Inflammatory macrophage treated with lipopolysaccharide for 1 hour (primary cell): ENCODE results near the gene RIMOC1.
"Not testable (repeated sequence)": the region's sequence is repeated elsewhere in the genome, so short reads cannot be mapped to it uniquely, and the experiment has no call there.

Source experiments
- DNase-seq, 2 donors: peaks; one replicate each; pipeline ENCODE4 v3.0.0-alpha.2; 2020 to 2022

Gene RIMOC1

GRCh38 chr5:41891066-41891707 is 13.0 kb upstream of the RIMOC1 start:
- no peak for DNase-seq

- no peak for DNase-seq
These were observed 12.1 kb upstream of the RIMOC1 start for GRCh38 chr5:41892031-41892430.

GRCh38 chr5:41893074-41893851 is 10.9 kb upstream of the RIMOC1 start:
- no peak for DNase-seq

GRCh38 chr5:41896230-41896629 is 7.9 kb upstream of the RIMOC1 start:
- DNase-seq, result no peak

- DNase-seq, result no peak
These were observed 707 bp upstream of the RIMOC1 start for GRCh38 chr5:41903382-41903891.

- DNase-seq, result peak; percentile 41 to 47
These were observed 2.0 kb downstream of the RIMOC1 start for GRCh38 chr5:41906151-41906550.

GRCh38 chr5:41908374-41909079 is 4.4 kb downstream of the RIMOC1 start:
- DNase-seq, result no peak

- DNase-seq, result no peak
These were observed 14.0 kb downstream of the RIMOC1 start for GRCh38 chr5:41918105-41918504.

GRCh38 chr5:41921166-41921565 is 17.0 kb downstream of the RIMOC1 start:
- no peak for DNase-seq

GRCh38 chr5:41921874-41922273 is 17.7 kb downstream of the RIMOC1 start:
- no peak for DNase-seq

- DNase-seq, result no peak
These were observed 20.4 kb downstream of the RIMOC1 start for GRCh38 chr5:41924526-41924871.

- DNase-seq, result peak; percentile 83 to 84
These were observed 20.9 kb downstream of the RIMOC1 start, which contains the start of gene FBXO4 for GRCh38 chr5:41924872-41925554. Gene FBXO4, plus strand, starts transcription at chr5:41925281. Its CDS starts 29 bp downstream, at chr5:41925310.

- peak; percentile 6 to 17 for DNase-seq
These were observed 21.4 kb downstream of the RIMOC1 start for GRCh38 chr5:41925555-41925951.

- DNase-seq, result no peak
These were observed 23.5 kb downstream of the RIMOC1 start for GRCh38 chr5:41927604-41928003.

- no peak for DNase-seq
These were observed 24.9 kb downstream of the RIMOC1 start for GRCh38 chr5:41929035-41929434.

- no peak for DNase-seq
These were observed 28.6 kb downstream of the RIMOC1 start for GRCh38 chr5:41932770-41933169.

- DNase-seq, result no peak
These were observed 31.4 kb downstream of the RIMOC1 start for GRCh38 chr5:41935544-41935943.

GRCh38 chr5:41940641-41941040 is 36.5 kb downstream of the RIMOC1 start:
- no peak for DNase-seq

GRCh38 chr5:41945332-41945955 is 41.3 kb downstream of the RIMOC1 start:
- DNase-seq, result not testable (repeated sequence)

GRCh38 chr5:41951224-41951623 is 47.1 kb downstream of the RIMOC1 start:
- DNase-seq, result no peak
